ENCODE measurements around the gene AP3B2. TPM values are rescaled to one million over a fixed set of nuclear protein-coding genes. Genes with fewer than 3 reads are reported as not detected.

Gene AP3B2
- polyA plus RNA-seq, 1 experiment: 0.22 TPM

DNA sequence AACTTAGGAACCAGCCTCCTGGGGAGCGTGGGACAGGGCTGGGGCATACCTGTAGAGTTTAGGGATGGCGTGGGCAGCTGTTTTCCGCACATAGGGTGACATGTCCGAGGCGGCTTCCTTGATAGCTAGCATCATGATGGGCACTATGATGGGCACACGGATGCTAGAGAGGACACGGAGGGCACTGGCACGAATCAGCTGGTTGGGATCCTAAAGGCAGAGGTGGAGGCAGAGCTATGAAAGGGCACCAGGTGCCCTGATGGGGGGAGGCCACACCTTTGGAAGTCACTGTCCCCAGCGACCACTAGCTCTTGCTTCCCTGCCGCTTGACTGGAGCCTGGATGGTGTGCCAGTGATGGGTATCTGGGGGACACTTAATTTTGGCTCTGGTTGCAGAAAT lies 28.3 kb downstream of the AP3B2 start:
- CTCF ChIA-PET: no interaction called here
- no peak overlapping the region for H3K4me3 ChIP-seq (ENCODE audit: low read depth, low read length)
- peaks cover 18% of the 10 kb centered on the region for H3K27me3 ChIP-seq (ENCODE audit: control insufficient read depth, insufficient read depth, low read length)
- POLR2A ChIA-PET: no interaction called here
- no peak for DNase-seq (ENCODE audit: low read depth, low spot score)
- TF ChIP-seq CTCF (IDR thresholded peaks at IDR 0.05; ENCODE audit: low read depth, low read length): no peak
- H3K9me3 ChIP-seq (ENCODE audit: control insufficient read depth, insufficient read depth, low read length): peaks cover 4% of the 10 kb centered on the region; the same call in 1 of the 2 replicates
- no peak overlapping the region for H3K27ac ChIP-seq (ENCODE audit: low read depth, low read length)

DNA sequence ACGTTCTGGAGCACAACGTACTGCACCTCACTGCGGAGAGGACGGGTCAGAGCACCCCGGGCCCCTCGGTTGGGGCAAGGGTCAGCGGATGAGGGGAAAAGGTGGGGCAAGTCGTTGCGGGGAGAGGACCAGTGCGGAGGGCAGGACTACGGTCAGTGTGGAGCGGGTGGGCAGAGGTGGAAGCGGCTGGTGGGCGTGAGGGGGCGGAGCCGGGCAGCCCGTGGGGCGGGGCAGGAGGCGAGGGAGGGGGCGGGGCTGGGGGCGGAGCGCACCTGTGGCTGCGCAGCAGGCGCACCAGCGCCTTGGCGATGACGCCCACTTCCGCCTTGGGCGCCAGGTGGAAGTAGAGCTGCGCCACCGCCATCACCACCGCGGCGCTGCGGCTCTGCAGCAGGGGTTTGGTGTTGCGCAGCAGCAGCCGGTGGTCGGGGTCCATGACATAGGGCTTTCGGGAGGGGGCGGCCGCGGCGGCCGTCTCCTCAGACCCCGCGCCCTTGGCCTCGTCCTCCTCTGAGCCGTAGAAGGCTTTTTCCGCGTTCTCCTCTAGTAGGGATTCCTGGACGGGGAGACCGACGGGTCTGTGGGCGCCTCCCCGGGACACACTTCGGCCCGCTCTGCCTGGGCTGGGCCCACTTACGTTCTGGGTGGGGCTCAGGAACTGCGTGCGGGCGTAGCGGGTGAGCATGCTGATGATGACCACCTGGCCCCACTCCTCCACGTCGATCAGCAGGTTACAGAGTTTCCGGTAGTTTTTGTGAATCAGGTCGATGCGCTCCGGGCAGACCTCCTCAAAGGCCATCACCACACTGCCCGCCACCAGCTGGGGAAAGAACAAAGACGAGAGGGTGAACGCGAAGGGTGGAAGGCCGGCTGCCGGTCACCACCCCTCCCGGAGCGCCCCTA lies 29.2 kb downstream of the AP3B2 start:
- Histone ChIP-seq H3K4me3 (ENCODE audit: low read depth, low read length) (no peak overlapping the region), H3K27ac (ENCODE audit: low read depth, low read length) (no peak overlapping the region), H3K9me3 (ENCODE audit: control insufficient read depth, insufficient read depth, low read length) (peaks cover 4% of the 10 kb centered on the region; the same call in 1 of the 2 replicates), H3K27me3 (ENCODE audit: control insufficient read depth, insufficient read depth, low read length) (peaks cover 18% of the 10 kb centered on the region)
- ChIA-PET POLR2A (no interaction called here), CTCF (no interaction called here)
- no peak for TF ChIP-seq CTCF (IDR thresholded peaks at IDR 0.05; ENCODE audit: low read depth, low read length)
- DNase-seq (ENCODE audit: low read depth, low spot score): no peak

DNA sequence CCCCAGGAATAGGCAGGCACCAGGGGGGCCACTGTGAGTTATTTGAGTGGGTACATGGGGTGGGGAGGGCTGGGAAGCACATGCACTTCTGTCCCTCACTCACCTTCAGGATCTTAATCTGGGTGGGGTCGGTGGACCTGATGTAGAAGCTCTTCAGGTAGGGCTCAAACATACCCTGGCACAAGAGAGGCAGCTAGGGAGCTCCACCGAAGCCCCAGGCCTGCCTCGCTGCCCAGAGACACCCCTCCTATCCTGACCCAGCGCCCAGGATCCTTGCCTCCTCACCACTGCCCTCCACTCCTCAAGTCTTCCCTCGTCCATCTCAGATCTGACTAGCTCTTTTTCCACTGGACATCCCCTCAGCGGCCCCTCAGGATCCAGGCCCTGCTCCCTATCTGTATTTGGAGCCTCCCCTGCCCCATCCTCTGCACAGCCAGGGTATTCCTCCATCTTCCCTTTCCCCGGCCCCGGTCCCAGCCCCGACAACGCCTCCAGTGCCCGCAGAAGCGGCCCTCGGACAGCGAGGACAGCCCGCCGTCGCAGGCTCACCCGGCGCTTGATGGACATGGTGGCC lies 30.0 kb downstream of the AP3B2 start:
- DNase-seq (ENCODE audit: low read depth, low spot score): no peak
- H3K4me3 ChIP-seq (ENCODE audit: low read depth, low read length): no peak overlapping the region
- no peak overlapping the region for H3K27ac ChIP-seq (ENCODE audit: low read depth, low read length)
- peaks cover 18% of the 10 kb centered on the region for H3K27me3 ChIP-seq (ENCODE audit: control insufficient read depth, insufficient read depth, low read length)
- CTCF ChIA-PET: no interaction called here
- POLR2A ChIA-PET: no interaction called here
- no peak for TF ChIP-seq CTCF (IDR thresholded peaks at IDR 0.05; ENCODE audit: low read depth, low read length)
- H3K9me3 ChIP-seq (ENCODE audit: control insufficient read depth, insufficient read depth, low read length): peaks cover 4% of the 10 kb centered on the region; the same call in 1 of the 2 replicates

GRCh38 chr15:82677720-82678323 lies 31.9 kb downstream of the AP3B2 start:
- Histone ChIP-seq H3K4me3 (ENCODE audit: low read depth, low read length) (no peak overlapping the region), H3K9me3 (ENCODE audit: control insufficient read depth, insufficient read depth, low read length) (peaks cover 4% of the 10 kb centered on the region; the same call in 1 of the 2 replicates), H3K27me3 (ENCODE audit: control insufficient read depth, insufficient read depth, low read length) (peaks cover 18% of the 10 kb centered on the region), H3K27ac (ENCODE audit: low read depth, low read length) (no peak overlapping the region)
- CTCF ChIA-PET: no interaction called here
- POLR2A ChIA-PET: no interaction called here
- no peak for DNase-seq (ENCODE audit: low read depth, low spot score)
- no peak for TF ChIP-seq CTCF (IDR thresholded peaks at IDR 0.05; ENCODE audit: low read depth, low read length)

DNA sequence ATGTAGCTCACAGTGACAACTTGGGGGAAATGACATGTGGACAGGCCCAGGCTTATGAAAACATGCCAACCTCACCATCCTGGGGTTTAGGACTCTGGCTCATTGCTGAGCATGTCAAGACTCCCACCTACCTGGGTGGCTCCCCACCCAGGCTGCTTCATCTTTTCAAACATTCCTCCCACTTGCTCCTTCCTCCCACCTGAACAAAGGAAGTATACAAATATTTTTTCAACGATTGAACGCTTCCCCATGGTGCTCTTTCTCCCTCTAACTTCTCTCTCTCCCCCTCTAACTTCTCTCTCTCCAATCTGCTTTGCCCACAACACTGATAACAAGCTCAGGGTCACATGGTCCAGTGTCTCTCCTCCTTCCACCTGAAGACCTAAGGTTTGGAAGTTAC lies 34.8 kb downstream of the AP3B2 start:
- DNase-seq (ENCODE audit: low read depth, low spot score): no peak
- no peak overlapping the region for H3K27ac ChIP-seq (ENCODE audit: low read depth, low read length)
- peaks cover 5% of the 10 kb centered on the region for H3K27me3 ChIP-seq (ENCODE audit: control insufficient read depth, insufficient read depth, low read length)
- ChIA-PET CTCF (no interaction called here), POLR2A (no interaction called here)
- no peak overlapping the region for H3K4me3 ChIP-seq (ENCODE audit: low read depth, low read length)
- H3K9me3 ChIP-seq (ENCODE audit: control insufficient read depth, insufficient read depth, low read length): no peaks in the 10 kb centered on the region
- TF ChIP-seq CTCF (IDR thresholded peaks at IDR 0.05; ENCODE audit: low read depth, low read length): no peak
